ELF-1 (cell line): ENCODE results near the gene FOXN4.
A peak's percentile ranks its signal among the peaks of the same experiment; 100 is the strongest.
"Not testable (repeated sequence)": the region's sequence is repeated elsewhere in the genome, so short reads cannot be mapped to it uniquely, and the experiment has no call there.

Experiments
- DNase-seq: peaks from one replicate; pipeline ENCODE4 v3.0.0-alpha.2; 2016; ENCODE audit warnings: low read depth, low spot score

The FOXN4 gene

GRCh38 chr12:109308534-109309380 is at the start of gene FOXN4:
FOXN4 (minus strand) TSS chr12:109309284; CDS start chr12:109308321, 963 bp downstream.
- DNase-seq, result peak; percentile 31

GRCh38 chr12:109358154-109358869 is 49.2 kb upstream of the FOXN4 start:
- no peak for DNase-seq

GRCh38 chr12:109357032-109357431 is 47.9 kb upstream of the FOXN4 start:
- no peak for DNase-seq

- DNase-seq, result no peak
Measured at GRCh38 chr12:109356577-109356976, 47.5 kb upstream of the FOXN4 start.

- no peak for DNase-seq
Measured at GRCh38 chr12:109352184-109352583, 43.1 kb upstream of the FOXN4 start.

GRCh38 chr12:109347589-109347988 is 38.5 kb upstream of the FOXN4 start, which contains the start of gene MYO1H:
MYO1H (plus strand) TSS chr12:109347900; CDS start chr12:109347961, 61 bp downstream.
- no peak for DNase-seq

GRCh38 chr12:109346920-109347319 is 37.8 kb upstream of the FOXN4 start:
- DNase-seq, result peak; percentile 4

GRCh38 chr12:109345428-109345827 is 36.3 kb upstream of the FOXN4 start:
- no peak for DNase-seq

GRCh38 chr12:109343677-109344076 is 34.6 kb upstream of the FOXN4 start:
- DNase-seq, result no peak

- DNase-seq, result no peak
Measured at GRCh38 chr12:109336593-109336992, 27.5 kb upstream of the FOXN4 start.

- no peak for DNase-seq
Measured at GRCh38 chr12:109334887-109335286, 25.8 kb upstream of the FOXN4 start.

GRCh38 chr12:109331301-109331952 is 22.3 kb upstream of the FOXN4 start:
- peak; percentile 6 for DNase-seq

GRCh38 chr12:109330282-109331230 is 21.5 kb upstream of the FOXN4 start:
- no peak for DNase-seq

GRCh38 chr12:109329686-109330085 is 20.6 kb upstream of the FOXN4 start:
- DNase-seq, result no peak

- no peak for DNase-seq
Measured at GRCh38 chr12:109329003-109329402, 19.9 kb upstream of the FOXN4 start.

- not testable (repeated sequence) for DNase-seq
Measured at GRCh38 chr12:109321294-109321693, 12.2 kb upstream of the FOXN4 start.

GRCh38 chr12:109310247-109311125 is 1.4 kb upstream of the FOXN4 start:
- no peak for DNase-seq

- DNase-seq, result peak; percentile 24
Measured at GRCh38 chr12:109309381-109310246, 530 bp upstream of the FOXN4 start.

GRCh38 chr12:109307051-109307450 is 2.0 kb downstream of the FOXN4 start:
- DNase-seq, result no peak
